ENCODE data around the gene SUPT16H.

The SUPT16H gene

GRCh38 chr14:21352587-21352986 is 31.2 kb downstream of the SUPT16H start:
- DNase-seq (ENCODE audit: extremely low read depth, insufficient read length) = no peak
- Histone ChIP-seq H3K27me3 (replicated peaks; ENCODE audit: control insufficient read depth, insufficient read depth, low read length) (no peaks in the 10 kb centered on the region), H3K36me3 (ENCODE audit: control insufficient read depth, insufficient read depth, low read length) (peaks cover 23% of the 10 kb centered on the region), H3K4me3 (replicated peaks; ENCODE audit: low read depth, low read length) (no peak overlapping the region)
- TF ChIP-seq CTCF (IDR thresholded peaks at IDR 0.05; ENCODE audit: insufficient read depth, low read length, poor library complexity, severe bottlenecking) = no peak

GRCh38 chr14:21350539-21350938 is 33.3 kb downstream of the SUPT16H start:
- no peak for TF ChIP-seq CTCF (IDR thresholded peaks at IDR 0.05; ENCODE audit: insufficient read depth, low read length, poor library complexity, severe bottlenecking)
- H3K36me3 ChIP-seq (ENCODE audit: control insufficient read depth, insufficient read depth, low read length) = peaks cover 17% of the 10 kb centered on the region

GRCh38 chr14:21347201-21347600 is 36.6 kb downstream of the SUPT16H start:
- no peaks in the 10 kb centered on the region for H3K27me3 ChIP-seq (replicated peaks; ENCODE audit: control insufficient read depth, insufficient read depth, low read length)
- TF ChIP-seq CTCF (IDR thresholded peaks at IDR 0.05; ENCODE audit: insufficient read depth, low read length, poor library complexity, severe bottlenecking) = no peak
- H3K36me3 ChIP-seq (ENCODE audit: control insufficient read depth, insufficient read depth, low read length) = peaks cover 4% of the 10 kb centered on the region
- no peak overlapping the region for H3K4me3 ChIP-seq (replicated peaks; ENCODE audit: low read depth, low read length)
- DNase-seq (ENCODE audit: extremely low read depth, insufficient read length) = no peak

More at GRCh38 chr14:21350539-21350938, 33.3 kb downstream of the SUPT16H start:
- Histone ChIP-seq H3K4me3 (replicated peaks; ENCODE audit: low read depth, low read length) (no peak overlapping the region), H3K27me3 (replicated peaks; ENCODE audit: control insufficient read depth, insufficient read depth, low read length) (no peaks in the 10 kb centered on the region)
- DNase-seq (ENCODE audit: extremely low read depth, insufficient read length) = no peak

- Histone ChIP-seq H3K36me3 (ENCODE audit: control insufficient read depth, insufficient read depth, low read length) (no peaks in the 10 kb centered on the region; the same call in 1 of the 2 replicates), H3K27me3 (replicated peaks; ENCODE audit: control insufficient read depth, insufficient read depth, low read length) (no peaks in the 10 kb centered on the region), H3K4me3 (replicated peaks; ENCODE audit: low read depth, low read length) (no peak overlapping the region)
- DNase-seq (ENCODE audit: extremely low read depth, insufficient read length) = no peak
- TF ChIP-seq CTCF (IDR thresholded peaks at IDR 0.05; ENCODE audit: insufficient read depth, low read length, poor library complexity, severe bottlenecking) = no peak
These were observed 37.2 kb downstream of the SUPT16H start for GRCh38 chr14:21346532-21347135.

- Histone ChIP-seq H3K4me3 (replicated peaks; ENCODE audit: low read depth, low read length) (no peak overlapping the region), H3K27me3 (replicated peaks; ENCODE audit: control insufficient read depth, insufficient read depth, low read length) (no peaks in the 10 kb centered on the region), H3K36me3 (ENCODE audit: control insufficient read depth, insufficient read depth, low read length) (no peaks in the 10 kb centered on the region)
- DNase-seq (ENCODE audit: extremely low read depth, insufficient read length) = no peak
- TF ChIP-seq CTCF (IDR thresholded peaks at IDR 0.05; ENCODE audit: insufficient read depth, low read length, poor library complexity, severe bottlenecking) = no peak
These were observed 40.6 kb downstream of the SUPT16H start for GRCh38 chr14:21343035-21343794.

Measured in GM06990 (cell line).